ENCODE measurements around the gene CCR5.

- no peak for TF ChIP-seq CTCF (IDR thresholded peaks at IDR 0.05)
- no peak for TF ChIP-seq POLR2A (IDR thresholded peaks at IDR 0.05)
Observed at GRCh38 chr3:46399098-46399497, 28.4 kb downstream of the CCR5 start.

Measured in Peyer's patch (tissue), 4 donors.